UCSD-AML1 (cell line): ENCODE measurements around the gene SDK2.

Source experiments
- DNase-seq: peaks from one replicate; lab custom pipeline; 2025; ENCODE audit not compliant: unreplicated experiment; lab: John Stamatoyannopoulos, UW

The SDK2 gene

DNA sequence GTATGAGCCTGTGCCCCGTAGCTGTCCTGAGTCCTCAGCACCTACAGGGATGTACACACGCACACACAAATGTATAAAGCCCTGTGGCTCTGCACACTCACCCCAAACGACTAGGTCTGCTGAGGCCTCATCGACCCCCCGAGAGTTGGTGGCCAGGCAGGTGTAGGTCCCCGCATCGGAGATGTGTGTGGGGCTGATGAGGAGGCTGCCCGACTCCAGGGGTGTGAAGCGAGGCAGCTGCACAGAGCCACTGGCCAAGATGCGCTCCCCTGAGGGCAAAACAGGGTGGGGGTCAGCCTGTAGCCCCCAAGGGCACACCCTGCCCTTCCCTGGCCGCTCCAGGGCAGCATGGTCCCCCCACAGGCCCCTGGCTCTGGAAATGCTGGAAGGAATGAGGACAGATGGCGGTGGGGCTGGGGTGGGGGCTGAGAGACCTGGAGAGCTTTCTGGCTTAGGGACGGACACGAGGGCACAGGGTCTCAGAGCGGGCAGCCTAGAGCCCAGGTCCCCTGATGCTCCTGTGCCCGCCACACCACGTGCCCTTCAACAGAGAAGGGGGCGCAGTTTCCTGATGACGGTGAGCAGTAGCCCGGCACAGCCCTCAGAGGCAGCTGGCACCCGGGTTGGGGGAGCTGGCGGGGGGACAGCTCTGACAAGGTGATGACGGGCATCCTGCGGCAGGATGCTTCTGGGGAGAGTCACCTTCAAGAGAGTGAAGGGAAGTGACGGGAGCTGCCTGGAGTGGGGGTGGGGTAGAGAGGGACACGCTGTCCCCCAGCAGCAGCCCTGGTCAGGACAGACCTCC lies 212.6 kb downstream of the SDK2 start:
- DNase-seq = no peak

DNA sequence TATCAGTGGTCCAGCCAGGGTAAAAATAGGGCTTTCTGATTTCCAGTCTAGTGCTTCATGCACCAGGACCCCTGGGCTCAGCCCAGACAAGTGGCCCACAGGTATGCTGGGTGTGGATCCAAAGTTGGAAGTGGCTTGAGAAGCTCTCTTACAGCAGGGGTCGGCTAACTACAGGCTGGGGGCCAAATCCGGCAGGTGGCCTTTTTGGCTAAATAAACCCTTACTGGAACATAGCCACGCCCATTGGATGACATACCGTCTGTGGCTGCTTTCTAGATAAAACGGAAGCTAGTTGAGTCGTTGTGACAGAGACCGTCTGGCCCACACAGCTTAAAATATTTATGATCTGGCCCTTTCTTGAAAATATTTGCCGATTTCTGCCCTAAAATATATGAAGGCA lies 213.4 kb downstream of the SDK2 start:
- no peak for DNase-seq

GRCh38 chr17:73430165-73430680 lies 214.0 kb downstream of the SDK2 start:
- DNase-seq = no peak

DNA sequence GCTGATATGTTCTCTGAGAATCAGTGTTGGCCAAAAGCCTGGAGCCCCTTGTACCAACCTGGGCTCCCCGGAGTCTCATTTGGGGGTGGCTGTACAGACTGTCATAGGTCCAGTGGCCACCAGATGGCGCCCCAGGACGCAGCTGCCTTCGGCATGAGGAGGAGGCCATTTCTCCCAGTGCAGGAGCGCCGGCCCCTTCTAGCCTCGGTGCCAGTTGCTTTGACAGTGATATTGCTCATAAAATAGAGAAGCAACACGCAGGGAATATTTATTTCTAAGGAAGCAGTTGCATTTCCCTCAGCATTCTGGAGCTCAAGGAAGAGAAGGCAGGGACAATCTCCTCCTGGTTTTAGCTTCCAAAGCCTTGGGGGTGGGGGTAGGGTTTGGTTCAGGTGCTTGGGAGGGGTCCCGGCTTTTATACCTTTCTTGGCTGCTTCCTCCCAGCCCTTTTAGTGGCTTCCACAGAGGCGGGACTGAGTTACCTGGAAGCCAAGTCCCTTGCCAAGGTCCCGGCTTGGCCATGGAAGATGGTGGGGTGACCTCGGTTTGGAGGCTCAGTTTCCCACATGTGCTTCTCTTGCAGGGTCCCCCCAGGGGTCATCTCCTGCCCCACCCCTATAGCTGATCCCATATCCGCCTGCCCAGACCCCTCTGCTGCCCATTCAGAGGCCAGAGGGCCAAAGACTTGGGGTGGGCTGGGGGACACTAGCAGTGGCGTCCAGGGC lies 214.6 kb downstream of the SDK2 start:
- DNase-seq = peak; percentile 83

GRCh38 chr17:73427198-73427597 lies 217.0 kb downstream of the SDK2 start:
- DNase-seq = no peak

DNA sequence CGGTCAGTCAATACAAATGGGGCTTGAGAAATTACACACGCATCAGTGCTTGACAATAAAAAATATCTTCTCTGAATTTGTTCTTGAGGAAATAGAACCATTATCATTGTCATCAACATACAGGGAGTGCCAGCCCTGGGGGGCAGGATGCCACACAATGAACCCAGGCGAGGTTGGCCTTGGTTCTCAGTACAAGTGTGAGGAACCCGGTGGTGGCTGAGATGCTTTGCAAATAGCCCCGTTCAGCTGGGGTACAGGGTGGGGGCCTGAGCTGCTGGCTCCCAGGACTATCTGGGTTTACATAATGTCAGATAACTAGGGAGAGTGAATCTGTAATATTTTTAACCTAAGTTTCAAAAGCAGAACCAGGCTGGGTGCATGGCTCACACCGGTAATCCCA lies 219.7 kb downstream of the SDK2 start:
- DNase-seq = no peak

GRCh38 chr17:73423806-73424205 lies 220.4 kb downstream of the SDK2 start:
- DNase-seq = no peak

GRCh38 chr17:73423159-73423715 lies 221.0 kb downstream of the SDK2 start:
- DNase-seq = no peak

- DNase-seq = no peak
Measured at GRCh38 chr17:73422121-73422520, 222.1 kb downstream of the SDK2 start.

GRCh38 chr17:73420897-73421296 lies 223.3 kb downstream of the SDK2 start:
- DNase-seq = peak; percentile 18

DNA sequence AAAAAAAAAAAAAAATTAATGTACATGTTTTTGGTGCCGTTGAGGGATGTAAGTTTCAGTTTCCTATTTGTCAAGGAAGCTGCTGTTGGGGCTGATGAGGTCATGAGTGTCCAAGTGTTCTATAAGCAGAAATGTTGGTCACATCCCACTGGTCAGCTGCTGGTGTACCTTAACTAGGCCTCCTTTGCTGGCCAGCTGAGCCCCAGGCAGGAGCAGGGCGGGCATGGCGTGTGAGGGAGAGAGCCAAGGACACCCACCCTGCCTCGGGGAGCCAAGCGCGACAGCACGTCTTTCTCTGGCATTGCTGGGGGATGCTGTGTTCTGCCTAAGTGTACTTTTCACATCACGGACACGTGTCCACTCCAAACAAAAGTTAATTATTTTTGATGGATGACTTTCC lies 224.4 kb downstream of the SDK2 start:
- no peak for DNase-seq

DNA sequence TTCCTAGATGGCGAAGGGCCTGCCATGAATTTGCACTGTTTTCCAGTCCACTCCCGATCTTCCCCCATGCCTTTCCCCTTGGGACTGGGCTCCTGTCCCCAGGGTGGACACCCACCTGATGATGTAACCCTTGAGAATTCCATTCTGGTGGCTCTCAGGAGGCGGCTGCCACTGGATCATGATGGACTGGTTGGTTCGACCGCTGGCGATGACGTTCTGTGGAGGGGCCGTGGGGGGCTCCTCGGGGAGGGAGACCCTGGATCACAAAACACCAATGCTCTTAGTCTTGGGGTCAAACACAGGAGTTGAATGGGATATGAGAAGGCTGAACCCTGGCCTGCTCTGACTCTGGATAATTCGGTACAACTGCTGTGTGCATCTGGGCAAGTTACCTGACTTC lies 225.2 kb downstream of the SDK2 start:
- DNase-seq = no peak

DNA sequence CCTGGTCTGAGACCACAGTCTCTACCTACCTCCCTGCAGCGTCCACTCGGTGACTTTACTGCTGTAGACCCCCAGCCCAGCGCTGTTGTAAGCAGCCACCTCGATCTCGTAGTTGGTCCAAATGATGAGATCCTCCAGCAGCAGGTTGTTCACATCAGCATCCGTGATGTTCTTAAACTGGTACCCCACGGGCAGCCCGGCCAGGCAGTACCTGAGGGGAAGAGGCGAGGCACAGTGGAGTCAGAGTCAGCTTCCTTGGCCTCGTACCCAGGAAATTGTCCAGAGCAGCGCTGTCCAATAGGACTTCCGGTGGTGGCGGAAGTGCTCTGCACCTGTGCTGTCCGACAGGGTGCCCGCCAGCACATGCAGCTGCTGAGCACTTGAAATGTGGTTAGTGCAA lies 228.5 kb downstream of the SDK2 start:
- DNase-seq = no peak

GRCh38 chr17:73414171-73414955 lies 229.9 kb downstream of the SDK2 start:
- no peak for DNase-seq

DNA sequence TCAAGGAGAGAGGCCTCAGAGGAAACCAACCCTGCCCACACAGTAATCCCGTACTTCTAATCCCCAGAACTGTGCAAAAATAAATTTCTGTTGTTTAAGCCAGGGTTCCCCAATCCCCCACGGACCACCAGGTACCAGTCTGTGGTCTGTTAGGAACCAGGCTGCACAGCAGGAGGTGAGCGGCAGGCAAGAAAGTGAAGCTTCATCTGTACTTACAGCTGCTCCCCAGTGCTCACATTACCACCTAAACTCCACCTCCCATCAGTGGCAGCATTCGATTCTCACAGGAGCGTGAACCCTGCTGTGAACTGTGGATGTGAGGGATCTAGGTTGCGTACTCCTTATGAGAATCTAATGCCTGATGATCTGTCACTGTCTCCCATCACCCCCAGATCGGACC lies 231.3 kb downstream of the SDK2 start:
- DNase-seq = no peak

- DNase-seq = no peak
Measured at GRCh38 chr17:73411313-73411747, 232.9 kb downstream of the SDK2 start.

DNA sequence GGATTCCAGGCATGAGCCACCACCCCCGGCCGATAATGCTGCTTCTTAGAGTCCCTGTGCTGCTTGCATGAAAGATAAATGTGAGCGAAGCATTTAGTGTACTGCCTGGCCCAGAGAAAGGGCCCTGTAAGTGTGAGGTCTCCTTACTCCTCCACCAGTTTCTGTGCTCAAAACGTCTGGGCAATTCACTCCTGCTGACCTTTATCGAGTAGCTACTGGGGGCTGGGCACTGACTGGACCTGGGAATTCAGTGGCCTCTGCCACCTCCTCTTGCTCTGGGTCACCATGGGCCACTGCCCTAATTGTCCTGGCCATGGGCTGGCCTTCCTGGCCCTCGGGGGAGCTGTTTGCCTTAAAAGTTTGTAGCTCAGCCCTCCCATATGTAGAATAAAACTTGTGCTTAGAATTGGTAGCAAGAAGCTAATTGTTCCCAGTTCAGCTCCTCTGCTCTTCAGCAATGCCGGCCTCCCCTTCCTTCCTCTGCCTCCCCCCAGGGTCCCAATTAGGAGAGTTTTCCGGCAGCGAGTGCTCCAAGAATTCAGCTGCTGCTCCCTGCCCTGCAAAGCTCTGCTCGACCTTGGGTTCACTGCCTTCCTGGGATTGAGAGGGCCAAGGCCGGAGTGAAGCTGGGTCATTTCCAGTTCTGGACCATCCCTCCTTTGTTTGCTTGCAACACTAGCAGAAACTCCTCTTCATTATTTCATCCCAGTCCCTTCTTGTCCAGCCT lies 233.5 kb downstream of the SDK2 start:
- no peak for DNase-seq

GRCh38 chr17:73404246-73404645 lies 240.0 kb downstream of the SDK2 start:
- no peak for DNase-seq

GRCh38 chr17:73402466-73402865 lies 241.8 kb downstream of the SDK2 start:
- DNase-seq = no peak

DNA sequence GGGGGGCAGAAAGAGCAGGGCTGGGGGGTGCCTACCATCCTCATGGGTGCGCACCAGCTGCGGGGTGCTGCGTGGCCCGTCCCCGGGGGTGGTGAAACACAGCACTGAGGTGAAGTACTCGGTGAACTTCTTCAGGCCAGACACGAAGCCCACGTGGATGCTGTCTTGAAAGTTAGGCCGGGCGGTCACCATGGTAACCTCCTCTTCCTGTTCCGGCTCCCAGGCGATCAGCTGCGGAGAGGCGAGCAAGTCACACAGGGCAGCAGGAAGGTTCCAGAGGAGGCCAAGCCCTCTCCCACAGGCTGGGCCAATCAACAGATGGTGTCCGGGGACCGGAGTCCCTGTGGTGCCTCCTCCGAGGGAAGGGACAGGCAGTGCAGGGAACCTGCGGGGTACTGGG lies 242.3 kb downstream of the SDK2 start:
- peak; percentile 55 for DNase-seq
